Measurements from ENCODE around the gene LBHD2.

The LBHD2 gene

GRCh38 chr14:103122585-103122946 is 38.6 kb downstream of the LBHD2 start:
- DNase-seq: peak; percentile 50

- no peak for DNase-seq
Observed at GRCh38 chr14:103122947-103123633, 39.1 kb downstream of the LBHD2 start, which contains the start of gene TNFAIP2. TNFAIP2 (plus strand) TSS chr14:103123461; CDS start chr14:103126458, 2,997 bp downstream.

GRCh38 chr14:103123634-103124500 is 39.9 kb downstream of the LBHD2 start:
- no peak for DNase-seq

- no peak for DNase-seq
Observed at GRCh38 chr14:103124501-103125001, 40.5 kb downstream of the LBHD2 start.

- DNase-seq: no peak
Observed at GRCh38 chr14:103125098-103126070, 41.4 kb downstream of the LBHD2 start.

GRCh38 chr14:103126088-103126872 is 42.3 kb downstream of the LBHD2 start:
- DNase-seq: no peak

GRCh38 chr14:103126873-103127304 is 42.9 kb downstream of the LBHD2 start:
- DNase-seq: peak; percentile 55

GRCh38 chr14:103127356-103127755 is 43.3 kb downstream of the LBHD2 start:
- DNase-seq: no peak

GRCh38 chr14:103127861-103128598 is 44.0 kb downstream of the LBHD2 start:
- no peak for DNase-seq

GRCh38 chr14:103128631-103129300 is 44.8 kb downstream of the LBHD2 start:
- DNase-seq: no peak

GRCh38 chr14:103129301-103130016 is 45.4 kb downstream of the LBHD2 start:
- no peak for DNase-seq

GRCh38 chr14:103130017-103130764 is 46.2 kb downstream of the LBHD2 start:
- DNase-seq: no peak

- DNase-seq: no peak
Observed at GRCh38 chr14:103130965-103131364, 47.0 kb downstream of the LBHD2 start.

GRCh38 chr14:103131580-103131979 is 47.6 kb downstream of the LBHD2 start:
- no peak for DNase-seq

- DNase-seq: no peak
Observed at GRCh38 chr14:103132381-103133209, 48.6 kb downstream of the LBHD2 start.

GRCh38 chr14:103133210-103134140 is 49.5 kb downstream of the LBHD2 start:
- no peak for DNase-seq

- no peak for DNase-seq
Observed at GRCh38 chr14:103134405-103134804, 50.4 kb downstream of the LBHD2 start.
